Measurements from ENCODE around the gene SLC22A23.

GRCh38 chr6:3447005-3447404 lies 9.8 kb downstream of the SLC22A23 start:
- no peak for TF ChIP-seq CTCF (IDR thresholded peaks at IDR 0.05)
- no peak for TF ChIP-seq POLR2A (IDR thresholded peaks at IDR 0.05; ENCODE audit: low read depth)

Data from esophagus muscularis mucosa (tissue), 3 donors.